Measurements from ENCODE around the gene ZBTB16. TPM values are rescaled to one million over a fixed set of nuclear protein-coding genes. Genes with fewer than 3 reads are reported as not detected.
"Not testable (repeated sequence)": the region's sequence is repeated elsewhere in the genome, so short reads cannot be mapped to it uniquely, and the experiment has no call there.

Gene ZBTB16
- total RNA-seq, 1 donor from 2014 or later = 0.17 TPM

GRCh38 chr11:114042234-114042633 lies 17.3 kb upstream of the ZBTB16 start:
- no peak for TF ChIP-seq CTCF (conservative IDR thresholded peaks at IDR 0.05; ENCODE audit: low read depth, low read length)
- H3K4me3 ChIP-seq (ENCODE audit: low read depth, low read length) = no peak overlapping the region
- DNase-seq (ENCODE audit: low read depth) = no peak

- no peak for TF ChIP-seq CTCF (conservative IDR thresholded peaks at IDR 0.05; ENCODE audit: low read depth, low read length)
- DNase-seq (ENCODE audit: low read depth) = no peak
These were observed 15.3 kb upstream of the ZBTB16 start for GRCh38 chr11:114044042-114044871.

GRCh38 chr11:114047327-114047726 lies 12.2 kb upstream of the ZBTB16 start:
- TF ChIP-seq CTCF (conservative IDR thresholded peaks at IDR 0.05; ENCODE audit: low read depth, low read length) = no peak
- no peak for DNase-seq (ENCODE audit: low read depth)
- H3K4me3 ChIP-seq (ENCODE audit: low read depth, low read length) = no peak overlapping the region

More at GRCh38 chr11:114044042-114044871, 15.3 kb upstream of the ZBTB16 start:
- H3K4me3 ChIP-seq (ENCODE audit: low read depth, low read length) = no peak overlapping the region

- H3K4me3 ChIP-seq (ENCODE audit: low read depth, low read length) = no peak overlapping the region
- TF ChIP-seq CTCF (conservative IDR thresholded peaks at IDR 0.05; ENCODE audit: low read depth, low read length) = no peak
- no peak for DNase-seq (ENCODE audit: low read depth)
These were observed 10.5 kb upstream of the ZBTB16 start for GRCh38 chr11:114049050-114049449.

GRCh38 chr11:114049766-114050165 lies 9.7 kb upstream of the ZBTB16 start:
- not testable (repeated sequence) for DNase-seq (ENCODE audit: low read depth); H3K4me3 ChIP-seq (ENCODE audit: low read depth, low read length)

- H3K4me3 ChIP-seq (ENCODE audit: low read depth, low read length) = no peak overlapping the region
- TF ChIP-seq CTCF (conservative IDR thresholded peaks at IDR 0.05; ENCODE audit: low read depth, low read length) = no peak
- no peak for DNase-seq (ENCODE audit: low read depth)
These were observed 9.1 kb upstream of the ZBTB16 start for GRCh38 chr11:114050258-114050927.

GRCh38 chr11:114051558-114051957 lies 8.0 kb upstream of the ZBTB16 start:
- DNase-seq (ENCODE audit: low read depth) = no peak
- no peak overlapping the region for H3K4me3 ChIP-seq (ENCODE audit: low read depth, low read length)
- TF ChIP-seq CTCF (conservative IDR thresholded peaks at IDR 0.05; ENCODE audit: low read depth, low read length) = no peak

Measured in epithelial cell of proximal tubule (primary cell).